Activated CD8-positive, alpha-beta memory T cell treated with anti-CD3 and anti-CD28 coated beads for 1 hour (primary cell): Measurements from ENCODE around the gene CDH13.

ENCODE experiments used
- DNase-seq, 2 donors: peaks; one replicate each; pipeline ENCODE4 v3.0.0-alpha.2; 2020; ENCODE audit warnings: low read depth in 1 of 2; ENCODE audit errors: extremely low read depth in 1 of 2

CDH13 gene

GRCh38 chr16:83623091-83623730 lies 996.4 kb downstream of the CDH13 start:
- DNase-seq: no peak

DNA sequence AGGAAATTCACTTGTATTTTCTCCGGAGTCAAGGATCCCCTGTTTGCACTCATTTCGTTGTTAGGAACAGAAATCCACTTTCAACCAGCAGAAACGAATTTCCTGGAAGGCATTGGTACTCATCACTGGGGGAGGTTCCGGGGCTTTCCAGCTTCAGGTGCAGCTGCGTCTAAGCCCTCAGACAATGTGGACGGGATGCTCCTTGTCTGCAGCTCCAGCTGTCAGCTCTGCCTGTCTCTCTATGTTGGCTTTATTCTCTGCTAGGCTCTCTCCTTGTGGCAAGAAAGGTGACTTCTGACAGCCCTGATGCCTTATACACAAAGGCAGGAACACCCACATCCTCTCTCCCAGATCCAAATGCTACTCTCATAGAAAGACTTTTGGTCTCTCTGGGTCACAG lies 997.1 kb downstream of the CDH13 start:
- no peak for DNase-seq

DNA sequence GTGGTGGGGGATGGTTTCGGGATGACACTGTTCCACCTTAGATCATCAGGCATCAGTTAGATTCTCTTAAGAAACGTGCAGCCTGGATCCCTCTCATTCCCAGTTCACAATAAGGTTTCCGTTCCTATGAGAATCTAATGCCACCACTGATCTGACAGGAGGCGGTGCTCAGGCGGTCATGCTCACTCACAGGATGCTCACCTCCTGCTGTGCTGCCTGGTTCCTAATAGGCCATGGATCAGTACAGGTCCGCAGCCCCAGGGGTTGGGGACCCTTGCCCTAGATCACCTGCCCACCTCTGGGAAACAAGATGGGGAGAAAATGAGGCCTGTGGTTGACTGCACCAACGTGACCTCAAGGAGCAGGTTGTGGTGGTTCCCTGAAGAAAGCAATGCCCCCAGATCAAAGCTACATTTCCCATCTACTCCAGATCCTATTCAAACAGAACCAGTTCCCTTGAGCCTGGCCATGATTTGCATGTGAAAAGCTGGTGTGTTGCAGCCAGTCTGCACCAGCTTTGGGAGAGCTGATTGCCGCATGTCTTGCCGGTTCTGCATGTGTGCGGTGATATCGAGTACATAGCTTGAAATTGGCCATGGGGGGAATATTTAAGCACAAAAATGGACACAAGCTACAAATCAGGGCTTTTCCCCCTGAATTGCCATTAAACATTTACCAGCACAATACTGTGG lies 997.8 kb downstream of the CDH13 start:
- no peak for DNase-seq

DNA sequence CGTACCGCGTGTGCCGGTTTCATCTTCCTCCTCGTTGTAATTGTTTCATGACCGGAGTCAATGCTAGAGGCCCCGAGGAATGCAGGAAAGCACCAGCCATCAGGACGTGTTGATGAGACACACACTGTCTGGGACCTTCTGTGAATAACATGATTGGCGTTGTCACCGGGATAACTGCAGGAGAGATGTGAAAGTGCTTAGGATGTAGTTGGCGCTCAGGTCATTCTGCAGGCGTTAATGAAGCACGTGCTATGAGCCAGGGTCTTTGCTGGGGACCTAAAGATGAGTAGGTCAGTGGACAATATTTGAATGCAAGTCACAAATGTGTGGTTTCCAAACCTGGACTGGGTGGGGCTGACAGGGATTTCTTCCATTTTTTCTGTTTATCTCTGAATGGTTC lies 999.4 kb downstream of the CDH13 start:
- DNase-seq: no peak

DNA sequence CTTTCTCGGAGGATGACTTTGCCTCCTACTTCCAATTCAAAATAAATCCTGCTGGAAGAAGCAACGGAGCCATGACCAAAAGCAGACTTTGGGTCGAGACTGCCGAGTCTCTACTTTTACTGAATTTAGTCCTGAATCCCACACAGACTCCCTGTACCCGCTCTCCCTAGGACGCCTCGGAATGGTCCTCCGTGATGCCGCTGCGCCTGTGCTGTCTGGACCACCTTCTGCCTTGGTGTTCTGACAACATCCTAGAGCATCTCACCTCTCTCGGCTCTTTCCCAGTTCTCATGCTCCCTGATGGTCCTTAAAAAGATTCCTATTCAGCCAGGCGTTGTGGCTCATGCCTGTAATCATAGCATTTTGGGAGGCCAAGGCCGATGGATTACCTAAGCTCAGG lies 999.9 kb downstream of the CDH13 start:
- DNase-seq: no peak

GRCh38 chr16:83627996-83628395 lies 1001.2 kb downstream of the CDH13 start:
- no peak for DNase-seq

DNA sequence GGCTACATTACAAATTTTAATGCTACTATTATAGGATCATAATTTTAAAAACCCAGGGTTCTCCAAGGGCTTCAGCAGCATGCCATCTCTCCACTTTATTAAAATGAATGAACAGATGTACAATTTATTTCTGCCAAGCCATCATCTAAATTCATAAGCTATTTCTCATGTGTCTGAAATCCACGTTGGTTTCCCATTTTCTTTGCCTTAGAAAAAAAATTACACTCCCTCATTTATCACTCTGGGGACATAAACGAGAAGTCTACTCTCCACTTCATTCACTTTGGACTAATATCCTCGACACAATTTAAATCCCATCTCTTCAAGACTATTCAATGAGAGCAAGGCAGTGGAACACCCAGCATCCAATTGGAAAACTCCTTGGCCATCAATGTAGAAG lies 1002.7 kb downstream of the CDH13 start:
- no peak for DNase-seq

DNA sequence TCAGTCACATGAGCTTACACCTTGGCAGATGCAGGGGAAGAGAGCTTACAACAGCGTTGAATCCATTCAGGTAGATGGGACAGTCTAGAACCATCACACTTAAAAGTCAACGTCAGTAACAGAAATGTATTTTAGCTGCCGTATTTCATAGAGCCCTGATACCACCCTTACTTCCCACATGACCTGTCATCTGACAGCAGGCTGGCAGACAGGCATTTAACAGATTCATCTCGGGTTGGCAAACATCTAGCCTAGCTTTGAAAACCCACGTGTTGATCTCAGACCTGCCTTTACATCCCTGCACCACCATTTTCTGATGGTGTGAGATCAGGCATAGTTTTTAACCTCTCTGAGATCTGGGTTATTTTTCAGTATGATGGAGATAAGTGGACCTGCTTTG lies 1003.1 kb downstream of the CDH13 start:
- DNase-seq: no peak

- no peak for DNase-seq
Observed at GRCh38 chr16:83630979-83631378, 1004.2 kb downstream of the CDH13 start.

DNA sequence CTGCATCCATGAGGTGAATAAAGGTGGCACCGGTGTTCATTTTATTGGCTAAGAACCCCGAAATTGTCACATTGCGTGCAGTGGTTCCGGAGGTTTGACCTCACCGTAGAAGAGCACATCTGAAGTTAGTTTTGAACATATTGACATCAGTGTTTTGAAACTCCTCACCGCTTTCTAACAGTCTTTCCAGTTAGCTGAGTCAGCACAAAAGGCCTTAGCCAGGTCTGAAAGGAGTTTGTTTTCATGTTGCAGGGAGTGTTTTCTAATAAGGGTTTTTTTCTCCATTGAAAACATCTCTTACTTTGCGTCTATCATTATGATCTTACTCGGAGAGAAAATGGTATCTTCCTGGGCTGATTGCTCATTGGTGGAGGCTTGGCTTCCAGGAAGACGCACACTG lies 1006.5 kb downstream of the CDH13 start:
- DNase-seq: no peak

GRCh38 chr16:83648347-83648746 lies 1021.6 kb downstream of the CDH13 start:
- no peak for DNase-seq

- DNase-seq: no peak
Observed at GRCh38 chr16:83651871-83652270, 1025.1 kb downstream of the CDH13 start.

DNA sequence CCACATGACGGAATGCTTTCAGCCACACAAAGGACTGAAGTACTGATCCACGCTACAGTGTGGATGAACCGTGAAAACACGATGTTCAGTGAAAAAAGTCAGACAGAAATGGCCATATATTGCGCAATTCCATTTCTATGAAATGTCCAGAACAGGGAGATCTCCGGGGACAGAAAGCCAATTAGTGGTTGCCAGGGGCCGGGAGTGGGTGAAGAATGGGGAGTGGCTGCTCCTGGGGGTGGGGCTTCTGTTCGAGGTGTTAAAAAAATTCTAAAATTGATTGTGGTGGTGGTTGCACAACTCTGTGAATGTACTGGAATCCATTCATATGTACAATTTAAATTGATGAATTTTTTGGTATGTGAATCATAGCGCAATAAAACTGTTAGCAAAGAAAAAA lies 1026.2 kb downstream of the CDH13 start:
- DNase-seq: no peak

DNA sequence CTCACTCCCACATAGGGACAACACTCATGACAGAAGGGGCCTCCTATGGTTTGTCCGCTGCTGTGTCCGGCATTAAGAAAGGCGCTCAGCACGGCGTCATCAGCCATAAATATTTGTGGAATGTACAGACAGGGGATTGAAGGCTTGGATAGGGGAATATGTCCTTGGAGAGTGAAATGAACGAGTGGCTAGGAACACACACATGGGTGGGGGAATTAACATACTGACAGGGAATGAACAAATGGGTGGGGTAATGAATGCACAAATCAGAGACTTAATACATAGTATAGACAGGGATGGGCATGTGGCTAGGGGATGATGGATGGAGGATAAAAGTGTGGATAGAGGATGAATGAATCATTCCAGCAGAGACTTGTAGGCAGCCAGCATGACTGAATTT lies 1027.0 kb downstream of the CDH13 start:
- no peak for DNase-seq

DNA sequence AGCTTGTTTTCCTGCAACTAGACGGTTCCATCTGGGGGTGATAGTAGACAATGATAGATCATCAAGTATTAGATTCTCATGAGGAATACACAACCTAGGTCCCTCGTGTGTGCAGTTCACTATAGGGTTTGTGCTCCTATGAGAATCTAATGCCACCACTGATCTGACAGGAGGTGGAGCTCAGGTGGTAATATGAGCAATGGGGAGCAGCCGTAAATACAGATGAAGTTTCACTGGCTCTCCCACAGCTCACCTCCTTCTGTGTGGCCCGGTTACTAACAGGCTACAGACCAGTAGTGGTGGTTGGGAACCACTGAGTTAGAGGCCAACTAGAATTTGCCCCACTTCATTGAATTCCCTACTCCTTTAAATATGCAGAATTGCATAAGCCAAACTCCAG lies 1033.5 kb downstream of the CDH13 start:
- DNase-seq: no peak

DNA sequence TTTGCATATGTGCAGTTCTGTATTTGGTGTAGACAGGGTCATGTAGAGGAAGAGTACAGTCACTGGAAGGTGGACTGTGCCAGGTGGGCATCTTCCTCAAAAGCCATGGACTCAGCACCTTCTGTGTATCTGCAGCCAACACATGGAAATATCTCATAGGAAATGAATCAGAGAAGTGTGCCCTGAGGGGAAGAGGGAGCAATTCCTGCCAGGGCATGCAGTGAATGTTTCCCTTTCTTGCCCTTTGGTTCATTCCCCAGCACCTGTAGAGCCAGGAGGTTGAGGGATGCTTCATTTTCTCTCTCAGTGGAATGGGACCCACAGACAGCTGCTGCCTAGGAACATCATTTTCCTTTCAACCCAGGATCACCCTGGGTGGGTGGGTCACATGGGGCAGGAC lies 1034.9 kb downstream of the CDH13 start:
- DNase-seq: no peak

GRCh38 chr16:83666449-83666848 lies 1039.7 kb downstream of the CDH13 start:
- no peak for DNase-seq

DNA sequence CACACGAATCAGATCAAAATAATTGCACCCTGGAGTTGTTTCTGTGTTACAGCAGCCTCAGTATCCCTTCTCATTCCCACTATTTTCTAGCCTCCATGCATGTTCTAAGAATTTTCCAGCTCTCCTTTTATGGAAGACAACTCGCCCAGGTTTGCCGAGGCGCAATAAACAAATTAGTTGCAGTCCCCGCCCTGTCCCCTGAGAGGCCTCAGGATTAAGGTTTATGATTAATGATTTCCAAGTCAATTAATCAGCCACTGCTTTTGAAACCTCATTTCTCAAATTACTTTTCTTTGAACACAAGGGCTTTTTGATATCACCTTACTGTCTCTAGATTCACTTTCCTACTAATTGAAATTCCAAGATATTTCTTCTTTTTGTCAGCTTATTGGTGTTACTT lies 1042.7 kb downstream of the CDH13 start:
- no peak for DNase-seq

GRCh38 chr16:83674931-83675535 lies 1048.3 kb downstream of the CDH13 start:
- DNase-seq: no peak

DNA sequence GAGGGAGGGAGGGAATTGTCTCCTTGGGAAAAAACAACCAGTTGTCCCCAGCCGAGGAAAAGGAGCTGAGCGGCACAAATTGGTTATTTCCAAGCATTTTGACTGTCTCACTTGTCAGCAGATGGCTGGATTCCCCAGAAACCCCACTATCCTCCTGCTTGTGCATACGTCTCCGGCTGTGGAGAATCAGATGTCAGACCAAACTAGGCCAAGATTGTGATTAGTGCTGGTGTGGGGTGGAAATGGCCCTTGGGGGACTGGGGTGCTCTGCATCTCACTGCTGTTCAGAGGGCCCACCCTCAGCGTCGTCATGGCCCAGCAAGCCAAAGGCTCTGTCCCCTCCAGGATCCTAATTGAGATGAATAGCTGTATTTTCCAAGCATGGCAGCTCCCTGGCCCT lies 1049.3 kb downstream of the CDH13 start:
- no peak for DNase-seq

GRCh38 chr16:83680980-83681379 lies 1054.2 kb downstream of the CDH13 start:
- no peak for DNase-seq

DNA sequence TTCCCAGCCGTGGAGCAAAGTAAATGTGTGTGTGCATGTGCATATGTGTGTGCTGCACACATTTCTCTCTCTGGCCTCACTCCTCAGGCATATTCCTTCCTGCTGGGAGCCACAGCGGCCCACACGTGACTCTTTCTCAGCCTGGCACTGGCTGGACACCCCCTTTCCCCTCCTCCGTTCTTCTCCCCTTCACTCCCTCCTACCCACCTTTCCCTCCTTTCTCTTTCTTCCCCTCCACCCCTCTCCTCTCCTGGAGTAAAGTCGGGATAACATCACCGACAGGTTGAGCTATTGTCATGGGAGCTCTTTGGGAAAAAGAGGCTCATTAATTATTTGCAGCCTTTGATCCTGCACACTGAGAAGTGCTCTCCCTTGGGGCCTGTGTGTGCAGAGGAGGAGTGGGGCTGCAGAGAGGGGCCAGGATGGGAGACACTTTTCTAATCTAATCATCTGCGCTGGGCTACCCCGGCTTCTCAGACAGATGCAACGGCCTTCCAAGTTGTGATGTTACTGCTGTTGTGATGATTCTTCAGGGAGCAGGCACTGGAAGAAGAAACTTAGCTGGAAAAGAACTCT lies 1054.7 kb downstream of the CDH13 start:
- no peak for DNase-seq
